IMR-90 (cell line): Measurements from ENCODE around the gene LRRC61. TPM values are rescaled to one million over a fixed set of nuclear protein-coding genes. Genes with fewer than 3 reads are reported as not detected.
"Not testable (repeated sequence)": the region's sequence is repeated elsewhere in the genome, so short reads cannot be mapped to it uniquely, and the experiment has no call there.

Experiments
- ATAC-seq: fragments of 200-7000 bp; cut with Tn5 transposase; 2 replicates; pipeline ENCODE4 v1.9.1; 2020; ENCODE audit warnings: low read depth, mild to moderate bottlenecking, moderate library complexity
- BruUV-seq: library from RNA; stranded (reverse); fragments of 400-500 nt; replicated peaks from 2 replicates; lab custom pipeline; 2021; lab: Mats Ljungman, UMichigan
- CTCF ChIA-PET: fragments of 300-600 bp; formaldehyde crosslinking; extraction: SDS; loops from one replicate; lab custom pipeline; 2021; ENCODE audit warnings: antibody characterized with exemption; lab: Yijun Ruan, JAX
- POLR2A ChIA-PET: fragments of 300-600 bp; sonication (Branson Sonifier 250); formaldehyde crosslinking; loops from one replicate; lab custom pipeline; 2022; ENCODE audit warnings: antibody characterized with exemption; ENCODE audit not compliant: unreplicated experiment; lab: Charles Lee
- DNase-seq: peaks from one replicate; pipeline ENCODE4 v3.0.0; 2013
- H2AFZ ChIP-seq: replicated peaks from 2 replicates; pipeline ENCODE3; 2013; ENCODE audit warnings: low read length, mild to moderate bottlenecking; ENCODE audit not compliant: poor library complexity
- H2AK5ac ChIP-seq: 2 replicates; pipeline ENCODE4 v1.6.1; 2013; ENCODE audit warnings: low read depth, low read length, inconsistent platforms
- H2AK9ac ChIP-seq: replicated peaks from 2 replicates; pipeline ENCODE3; 2013; ENCODE audit warnings: mild to moderate bottlenecking, low read depth, low read length, moderate library complexity; ENCODE audit not compliant: poor library complexity
- H2BK120ac ChIP-seq: 2 replicates; pipeline ENCODE4 v1.6.1; 2013; ENCODE audit warnings: low read depth, low read length, inconsistent platforms
- H2BK15ac ChIP-seq: 3 replicates; pipeline ENCODE4 v1.6.1; 2013; ENCODE audit warnings: low read depth, low read length, inconsistent platforms
- H2BK20ac ChIP-seq: 2 replicates; pipeline ENCODE4 v1.6.1; 2013; ENCODE audit warnings: low read depth, mild to moderate bottlenecking, inconsistent platforms, low read length, moderate library complexity
- H2BK5ac ChIP-seq: 2 replicates; pipeline ENCODE4 v1.6.1; 2013; ENCODE audit warnings: mild to moderate bottlenecking, low read depth, low read length, inconsistent platforms; ENCODE audit not compliant: poor library complexity, severe bottlenecking
- H3K14ac ChIP-seq: replicated peaks from 2 replicates; pipeline ENCODE4 v1.6.1; 2013; ENCODE audit warnings: low read depth, low read length, inconsistent platforms
- H3K18ac ChIP-seq: 2 replicates; pipeline ENCODE4 v1.6.1; 2013; ENCODE audit warnings: low read depth, low read length, control low read depth
- H3K23ac ChIP-seq: 2 replicates; pipeline ENCODE4 v1.6.1; 2013; ENCODE audit warnings: low read depth, low read length, inconsistent platforms
- H3K27ac ChIP-seq: 2 replicates; pipeline ENCODE4 v1.5.1; 2013; ENCODE audit warnings: mild to moderate bottlenecking, control low read depth, low read length; ENCODE audit not compliant: insufficient read depth
- H3K27me3 ChIP-seq: 2 replicates; pipeline ENCODE4 v1.6.1; 2013; ENCODE audit warnings: low read length; ENCODE audit not compliant: control insufficient read depth, insufficient read depth
- H3K36me3 ChIP-seq: 2 replicates; pipeline ENCODE4 v1.6.1; 2013; ENCODE audit warnings: low read length, mixed read lengths; ENCODE audit not compliant: control insufficient read depth, insufficient read depth
- H3K4ac ChIP-seq: 2 replicates; pipeline ENCODE4 v1.6.1; 2013; ENCODE audit warnings: low read depth, low read length, inconsistent platforms
- H3K4me1 ChIP-seq: 2 replicates; pipeline ENCODE4 v1.6.1; 2013; ENCODE audit warnings: low read length, mixed read lengths; ENCODE audit not compliant: control insufficient read depth, insufficient read depth
- H3K4me2 ChIP-seq: 2 replicates; pipeline ENCODE4 v1.6.1; 2013; ENCODE audit warnings: low read depth, mild to moderate bottlenecking, control low read depth, low read length, moderate library complexity
- H3K4me3 ChIP-seq: 2 replicates; pipeline ENCODE4 v1.5.1; 2013; ENCODE audit warnings: low read depth, mild to moderate bottlenecking, control low read depth, low read length, moderate library complexity; ENCODE audit not compliant: insufficient read depth
- H3K56ac ChIP-seq: 2 replicates; pipeline ENCODE4 v1.6.1; 2013; ENCODE audit warnings: low read length, inconsistent platforms; ENCODE audit not compliant: insufficient read depth; ENCODE audit errors: extremely low read depth
- H3K79me1 ChIP-seq, 2 experiments: 2 replicates each; pipeline ENCODE4 v1.6.1; 2013; ENCODE audit warnings: low read length in 2 of 2, inconsistent platforms in 1 of 2, low read depth in 1 of 2
- H3K9ac ChIP-seq: 2 replicates; pipeline ENCODE4 v1.6.1; 2013; ENCODE audit warnings: low read depth, low read length, control low read depth
- H3K9me1 ChIP-seq: 2 replicates; pipeline ENCODE4 v1.6.1; 2013; ENCODE audit warnings: low read length, inconsistent platforms; ENCODE audit not compliant: insufficient read depth
- H3K9me3 ChIP-seq: 2 replicates; pipeline ENCODE4 v1.6.1; 2013; ENCODE audit warnings: low read length; ENCODE audit not compliant: control insufficient read depth, insufficient read depth
- H4K20me1 ChIP-seq: 2 replicates; pipeline ENCODE4 v1.6.1; 2013; ENCODE audit warnings: low read length, inconsistent platforms; ENCODE audit not compliant: insufficient read depth
- H4K5ac ChIP-seq: 2 replicates; pipeline ENCODE4 v1.6.1; 2013; ENCODE audit warnings: mild to moderate bottlenecking, low read depth, low read length, control low read depth
- H4K8ac ChIP-seq, 2 experiments: 2 replicates each; pipeline ENCODE4 v1.6.1; 2013; ENCODE audit warnings: low read depth in 2 of 2, low read length in 2 of 2, control low read depth in 1 of 2, inconsistent platforms in 1 of 2
- H4K91ac ChIP-seq: 2 replicates; pipeline ENCODE4 v1.6.1; 2013; ENCODE audit warnings: low read depth, low read length, inconsistent platforms; ENCODE audit not compliant: insufficient read depth
- WGBS, 2 experiments: methylation state at CpG; one replicate each; pipeline versions ENCODE4 v1.1.5 to v1.1.7; 2013; ENCODE audit warnings: missing lambda C conversion rate in 2 of 2; ENCODE audit not compliant: insufficient read length in 1 of 2; ENCODE audit errors: extremely low coverage in 2 of 2; 5-methylcytosine and 5-hydroxymethylcytosine counted together
- dilution Hi-C: fragments of 300-500 bp; cut with HindIII; formaldehyde crosslinking; loops from one replicate; pipeline ENCODE4 v1.14.3; 2018; ENCODE audit warnings: low sequenced_read_pairs; ENCODE audit not compliant: unreplicated experiment
- in situ Hi-C: fragments of 300-500 bp; cut with MboI; formaldehyde crosslinking; loops from 3 replicates; pipeline ENCODE4 v1.14.3; 2019; ENCODE audit warnings: low sequenced_read_pairs, inconsistent platforms, mixed read lengths
- intact Hi-C: fragments of 100-400 bp; cut with micrococcal nuclease; formaldehyde crosslinking; loops from 2 replicates; pipeline ENCODE4 v1.10.0; 2022
- polyA plus RNA-seq, 3 experiments: library from polyadenylated mRNA; depleted of rRNA; stranded (reverse); fragments of >200 nt; gene quantifications; 2 replicates each; pipeline ENCODE4 v1.2.3, GENCODE V29; 2012; ENCODE audit warnings: low replicate concordance in 1 of 3
- total RNA-seq: library from RNA; depleted of rRNA; stranded (reverse); fragments of >200 nt; gene quantifications from 2 replicates; pipeline ENCODE4 v1.2.3, GENCODE V29; 2012

Gene LRRC61
- total and polyA plus RNA-seq, 2 of the 4 experiments (the other 2 are of a cell fraction): 0.07 TPM; not detected in 1

- CTCF ChIA-PET: interaction anchor here (0.6 to 1.1 kb wide), 2 partner anchors 567 to 672 kb away, joined by 3 read pairs; no protein-coding TSS in a partner anchor
Measured at GRCh38 chr7:150312649-150313366, 10.3 kb upstream of the LRRC61 start.

More at GRCh38 chr7:150312649-150313366, 10.3 kb upstream of the LRRC61 start:
- H3K56ac ChIP-seq, H3K9me3 ChIP-seq, H3K79me1 ChIP-seq, H2BK5ac ChIP-seq, H3K9me1 ChIP-seq, POLR2A ChIA-PET, H2AK5ac ChIP-seq, H3K4me1 ChIP-seq, H2AFZ ChIP-seq, H4K20me1 ChIP-seq, H3K23ac ChIP-seq, H3K4me2 ChIP-seq, H2BK15ac ChIP-seq, H3K4me3 ChIP-seq, H2AK9ac ChIP-seq, ATAC-seq, H3K9ac ChIP-seq, dilution Hi-C loops, H3K36me3 ChIP-seq, H3K14ac ChIP-seq, BruUV-seq, intact Hi-C loops, H3K27ac ChIP-seq, H4K91ac ChIP-seq, H3K27me3 ChIP-seq: not testable (repeated sequence)
- peak overlapping the region; percentile 64 for H2BK120ac ChIP-seq
- peak overlapping the region; percentile 27; the same call in 1 of the 2 replicates for H3K4ac ChIP-seq
- peak overlapping the region; percentile 61; the same call in 1 of the 2 replicates for H2BK20ac ChIP-seq
- DNase-seq: peak; percentile 8
- H3K18ac ChIP-seq: peak overlapping the region; percentile 69; the same call in 1 of the 2 replicates
- WGBS, 2 experiments: 22% methylated on average over 2 of the region's 7 CpGs; no CpG with 5 or more reads in 1 of the 2 experiments
- peak overlapping the region in 1 of 2 experiments; percentile 65; a peak in 1 of 4 replicates for H4K8ac ChIP-seq
- H4K5ac ChIP-seq: peak overlapping the region; percentile 24; the same call in 1 of the 2 replicates
- in situ Hi-C loops: loop anchor here (25.0 kb wide), 1 partner anchor 424 kb away; the partner anchor contains the start of gene GIMAP5
